ENCODE measurements around the gene RNF217. TPM values are rescaled to one million over a fixed set of nuclear protein-coding genes. Genes with fewer than 3 reads are reported as not detected.
"Not testable (repeated sequence)": the region's sequence is repeated elsewhere in the genome, so short reads cannot be mapped to it uniquely, and the experiment has no call there.

Gene RNF217
- polyA plus RNA-seq, 1 experiment, result 18.6 TPM

DNA sequence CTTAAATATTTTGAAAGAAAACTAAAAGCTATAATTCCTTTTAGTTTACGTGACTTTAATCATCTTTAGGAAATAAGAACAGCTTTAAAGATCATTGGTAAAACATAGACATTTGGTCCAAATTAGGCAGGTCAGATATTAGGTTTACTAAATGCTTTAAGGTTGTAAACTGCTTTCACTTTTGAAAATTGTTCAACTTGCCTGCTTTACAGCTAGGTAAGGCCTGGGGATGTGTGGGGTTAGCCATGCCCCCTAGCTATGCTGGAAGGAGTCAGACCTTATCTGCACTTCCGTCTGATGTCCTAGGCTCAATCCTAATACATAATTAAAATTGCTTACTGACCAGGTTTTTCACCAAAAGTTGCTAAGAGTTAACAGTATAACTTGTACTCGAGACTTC lies 160.8 kb downstream of the RNF217 start:
- no peaks in the 10 kb centered on the region for H3K36me3 ChIP-seq (ENCODE audit: control insufficient read depth, insufficient read depth, low read length)
- H3K4me3 ChIP-seq (ENCODE audit: low read depth, low read length), result no peak overlapping the region
- no peaks in the 10 kb centered on the region for H3K27me3 ChIP-seq (ENCODE audit: control insufficient read depth, insufficient read depth, low read length)
- ChIA-PET POLR2A (no interaction called here), CTCF (interaction anchor here (1.1 to 5.5 kb wide), 2 partner anchors 9 to 30 kb away, joined by 3 to 26 read pairs; partner anchors contain the start of gene TPD52L1)
- DNase-seq (ENCODE audit: low read depth), result no peak
- TF ChIP-seq, protein P1, sequence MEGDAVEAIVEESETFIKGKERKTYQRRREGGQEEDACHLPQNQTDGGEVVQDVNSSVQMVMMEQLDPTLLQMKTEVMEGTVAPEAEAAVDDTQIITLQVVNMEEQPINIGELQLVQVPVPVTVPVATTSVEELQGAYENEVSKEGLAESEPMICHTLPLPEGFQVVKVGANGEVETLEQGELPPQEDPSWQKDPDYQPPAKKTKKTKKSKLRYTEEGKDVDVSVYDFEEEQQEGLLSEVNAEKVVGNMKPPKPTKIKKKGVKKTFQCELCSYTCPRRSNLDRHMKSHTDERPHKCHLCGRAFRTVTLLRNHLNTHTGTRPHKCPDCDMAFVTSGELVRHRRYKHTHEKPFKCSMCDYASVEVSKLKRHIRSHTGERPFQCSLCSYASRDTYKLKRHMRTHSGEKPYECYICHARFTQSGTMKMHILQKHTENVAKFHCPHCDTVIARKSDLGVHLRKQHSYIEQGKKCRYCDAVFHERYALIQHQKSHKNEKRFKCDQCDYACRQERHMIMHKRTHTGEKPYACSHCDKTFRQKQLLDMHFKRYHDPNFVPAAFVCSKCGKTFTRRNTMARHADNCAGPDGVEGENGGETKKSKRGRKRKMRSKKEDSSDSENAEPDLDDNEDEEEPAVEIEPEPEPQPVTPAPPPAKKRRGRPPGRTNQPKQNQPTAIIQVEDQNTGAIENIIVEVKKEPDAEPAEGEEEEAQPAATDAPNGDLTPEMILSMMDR (IDR thresholded peaks at IDR 0.05; ENCODE audit: insufficient read depth, low read depth, low read length), result no peak

DNA sequence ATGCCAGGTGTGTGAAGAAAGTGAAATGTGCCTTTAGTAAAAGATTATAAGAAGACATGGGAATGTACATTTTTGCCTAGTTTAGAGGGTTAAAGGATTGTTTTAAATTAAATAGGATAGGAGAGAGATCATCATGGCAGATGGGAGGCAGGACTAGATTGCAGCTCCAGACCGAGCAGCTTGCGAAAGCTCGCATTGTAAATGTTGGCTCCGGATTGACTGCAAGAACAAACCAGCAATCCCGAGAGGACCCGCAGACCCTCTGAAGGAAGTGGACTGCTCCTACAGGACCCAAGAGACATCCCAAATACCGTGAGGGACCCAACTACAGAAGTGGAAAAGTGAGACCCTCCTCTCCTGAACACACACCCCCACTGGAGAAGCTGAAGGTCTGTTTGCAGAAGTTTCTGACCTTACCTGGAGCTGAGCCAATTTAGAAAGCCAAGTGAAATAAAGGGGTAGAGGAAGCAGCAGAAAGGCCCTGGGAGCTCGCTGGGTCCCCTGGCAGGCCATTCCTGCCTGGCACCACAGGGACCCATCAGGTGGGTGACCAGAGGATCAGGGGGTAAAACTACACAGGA lies 161.3 kb downstream of the RNF217 start:
- TF ChIP-seq, protein P1 (IDR thresholded peaks at IDR 0.05; ENCODE audit: insufficient read depth, low read depth, low read length), result no peak
- DNase-seq (ENCODE audit: low read depth), result no peak
- Histone ChIP-seq H3K36me3 (ENCODE audit: control insufficient read depth, insufficient read depth, low read length) (no peaks in the 10 kb centered on the region), H3K27me3 (ENCODE audit: control insufficient read depth, insufficient read depth, low read length) (no peaks in the 10 kb centered on the region), H3K4me3 (ENCODE audit: low read depth, low read length) (no peak overlapping the region)
- POLR2A ChIA-PET, result no interaction called here
- CTCF ChIA-PET, result interaction anchor here (0.7 to 5.5 kb wide), 3 partner anchors 10 to 250 kb away, joined by 3 to 26 read pairs (median 3); partner anchors contain the start of gene TPD52L1

DNA sequence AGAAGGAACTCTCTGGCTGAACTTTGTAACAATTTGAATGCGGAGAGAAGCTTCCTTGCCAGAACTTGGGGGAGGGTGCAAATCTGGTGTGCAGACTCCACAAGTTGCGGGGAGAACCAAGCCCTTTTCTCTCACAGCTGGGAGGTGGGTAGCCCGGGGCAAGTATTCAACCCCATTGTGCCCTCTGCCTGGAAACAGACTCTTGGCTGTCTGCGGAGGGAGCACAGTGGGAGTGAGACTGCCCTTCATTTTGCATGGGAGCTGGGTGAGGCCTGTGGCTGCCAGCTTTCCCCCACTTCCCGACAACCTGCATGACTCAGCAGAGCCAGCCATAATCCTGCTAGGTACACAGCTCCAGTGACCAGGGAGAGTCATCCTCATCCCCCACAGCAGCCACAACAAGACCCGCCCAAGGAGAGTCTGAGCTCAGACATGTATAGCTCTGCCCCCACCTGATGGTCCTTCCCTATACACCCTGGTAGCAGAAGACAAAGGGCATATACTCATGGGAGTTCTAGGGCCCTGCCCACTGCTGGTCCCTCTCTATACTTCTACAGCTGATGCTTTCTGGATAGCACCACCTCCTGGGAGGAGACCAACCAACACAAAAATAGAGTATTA lies 161.9 kb downstream of the RNF217 start:
- Histone ChIP-seq H3K27me3 (ENCODE audit: control insufficient read depth, insufficient read depth, low read length) (no peaks in the 10 kb centered on the region), H3K4me3 (ENCODE audit: low read depth, low read length) (no peak overlapping the region), H3K36me3 (ENCODE audit: control insufficient read depth, insufficient read depth, low read length) (no peaks in the 10 kb centered on the region)
- DNase-seq (ENCODE audit: low read depth), result no peak
- ChIA-PET CTCF (interaction anchor here (0.6 to 5.5 kb wide), 5 partner anchors 11 to 1322 kb away, joined by 3 to 26 read pairs (median 3); no protein-coding TSS in a partner anchor), POLR2A (no interaction called here)
- TF ChIP-seq, protein P1 (IDR thresholded peaks at IDR 0.05; ENCODE audit: insufficient read depth, low read depth, low read length), result no peak

DNA sequence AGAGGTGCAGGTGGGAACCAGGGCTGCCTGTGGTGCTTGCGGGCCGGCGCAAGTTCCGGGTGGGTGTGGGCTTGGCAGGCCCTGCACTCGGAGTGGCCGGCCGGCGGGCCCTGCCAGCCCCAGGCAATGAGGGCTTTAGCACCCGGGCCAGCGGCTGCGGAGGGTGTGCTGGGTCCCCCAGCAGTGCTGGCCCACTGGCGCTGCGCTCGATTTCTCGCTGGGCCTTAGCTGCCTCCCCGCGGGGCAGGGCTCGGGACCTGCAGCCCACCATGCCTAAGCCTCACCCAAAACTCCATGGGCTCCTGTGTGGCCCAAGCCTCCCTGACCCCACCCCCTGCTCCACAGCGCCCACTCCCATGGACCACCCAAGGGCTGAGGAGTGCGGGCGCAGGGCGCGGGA lies 163.6 kb downstream of the RNF217 start:
- CTCF ChIA-PET, result interaction anchor here (1.0 to 5.5 kb wide), 2 partner anchors 10 to 12 kb away, joined by 3 to 26 read pairs; no protein-coding TSS in a partner anchor
- H3K27me3 ChIP-seq (ENCODE audit: control insufficient read depth, insufficient read depth, low read length); POLR2A ChIA-PET; H3K4me3 ChIP-seq (ENCODE audit: low read depth, low read length); DNase-seq (ENCODE audit: low read depth); H3K36me3 ChIP-seq (ENCODE audit: control insufficient read depth, insufficient read depth, low read length): not testable (repeated sequence)

DNA sequence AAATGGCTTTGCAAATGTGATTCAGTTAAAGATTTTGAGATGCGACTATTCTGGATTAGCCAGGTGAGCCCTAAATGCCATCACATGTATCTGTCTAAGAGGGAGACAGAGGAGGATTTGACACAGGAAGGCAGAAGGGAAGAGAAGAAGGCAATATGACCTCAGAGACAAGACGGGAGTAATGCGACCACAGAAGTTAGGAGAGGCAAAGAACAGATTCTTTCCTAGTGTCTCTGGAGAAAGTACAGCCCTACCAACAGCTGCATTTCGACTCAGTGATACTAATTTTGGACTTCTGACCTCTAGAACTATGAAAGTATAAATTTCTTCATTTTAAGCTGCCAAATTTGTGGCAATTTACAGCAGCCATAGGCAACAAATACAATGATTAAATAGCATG lies 167.1 kb downstream of the RNF217 start:
- POLR2A ChIA-PET, result no interaction called here
- CTCF ChIA-PET, result interaction anchor here (0.8 kb wide), 1 partner anchor 10 kb away, joined by 3 read pairs; no protein-coding TSS in a partner anchor
- Histone ChIP-seq H3K36me3 (ENCODE audit: control insufficient read depth, insufficient read depth, low read length) (no peaks in the 10 kb centered on the region), H3K4me3 (ENCODE audit: low read depth, low read length) (no peak overlapping the region), H3K27me3 (ENCODE audit: control insufficient read depth, insufficient read depth, low read length) (no peaks in the 10 kb centered on the region)
- TF ChIP-seq, protein P1 (IDR thresholded peaks at IDR 0.05; ENCODE audit: insufficient read depth, low read depth, low read length), result no peak
- DNase-seq (ENCODE audit: low read depth), result no peak

Data from BJ (cell line).